ENCODE results near the gene CLUH.

- no peak for TF ChIP-seq CTCF (IDR thresholded peaks at IDR 0.05; ENCODE audit: low read depth, low read length)
- no peak for TF ChIP-seq POLR2A (IDR thresholded peaks at IDR 0.05; ENCODE audit: extremely low read depth, insufficient read length)
- no peak for TF ChIP-seq MYC (IDR thresholded peaks at IDR 0.05; ENCODE audit: low read depth, low read length)
- TF ChIP-seq MAX (IDR thresholded peaks at IDR 0.05; ENCODE audit: low read depth, low read length): no peak
Observed at GRCh38 chr17:2718150-2718938, 6.8 kb upstream of the CLUH start.

Data from NB4 (cell line).